HG03064 (cell line): ENCODE data around the gene GPRC5D.

Experiments used
- ATAC-seq: cut with Tn5 transposase; IDR thresholded peaks from one replicate; pipeline ENCODE4 v1.9.1; 2021; ENCODE audit warnings: low read depth; ENCODE audit not compliant: unreplicated experiment

The GPRC5D gene

GRCh38 chr12:12952036-12952435, at the start of gene GPRC5D:
GPRC5D (minus strand) TSS chr12:12952170; CDS start chr12:12950384, 1,786 bp downstream.
- no peak for ATAC-seq

GRCh38 chr12:13001775-13002040, 49.7 kb upstream of the GPRC5D start:
- ATAC-seq = no peak

- no peak for ATAC-seq
Observed at GRCh38 chr12:13000925-13001774, 49.2 kb upstream of the GPRC5D start.

GRCh38 chr12:13000616-13000924, 48.6 kb upstream of the GPRC5D start:
- peak; percentile 40 for ATAC-seq

- ATAC-seq = peak; percentile 91
Observed at GRCh38 chr12:12999959-13000615, 48.1 kb upstream of the GPRC5D start, which contains the start of gene HEBP1. HEBP1 (minus strand) TSS chr12:13000265; CDS start chr12:13000114, 151 bp downstream.

GRCh38 chr12:12999271-12999958, 47.4 kb upstream of the GPRC5D start:
- ATAC-seq = no peak

GRCh38 chr12:12998248-12998647, 46.3 kb upstream of the GPRC5D start:
- no peak for ATAC-seq

- no peak for ATAC-seq
Observed at GRCh38 chr12:12997734-12998133, 45.8 kb upstream of the GPRC5D start.

- ATAC-seq = no peak
Observed at GRCh38 chr12:12997156-12997555, 45.2 kb upstream of the GPRC5D start.

- ATAC-seq = no peak
Observed at GRCh38 chr12:12996209-12996608, 44.2 kb upstream of the GPRC5D start.

- no peak for ATAC-seq
Observed at GRCh38 chr12:12995088-12995487, 43.1 kb upstream of the GPRC5D start.

- ATAC-seq = no peak
Observed at GRCh38 chr12:12993367-12993766, 41.4 kb upstream of the GPRC5D start.

GRCh38 chr12:12992418-12993130, 40.6 kb upstream of the GPRC5D start:
- no peak for ATAC-seq

GRCh38 chr12:12990700-12991468, 38.9 kb upstream of the GPRC5D start:
- ATAC-seq = no peak

GRCh38 chr12:12987421-12987820, 35.5 kb upstream of the GPRC5D start:
- no peak for ATAC-seq

GRCh38 chr12:12986775-12987331, 34.9 kb upstream of the GPRC5D start:
- no peak for ATAC-seq

- no peak for ATAC-seq
Observed at GRCh38 chr12:12985817-12986408, 33.9 kb upstream of the GPRC5D start.

GRCh38 chr12:12984149-12984548, 32.2 kb upstream of the GPRC5D start:
- no peak for ATAC-seq

- ATAC-seq = no peak
Observed at GRCh38 chr12:12983420-12984035, 31.6 kb upstream of the GPRC5D start.
